ENCODE results near the gene GPBP1L1. TPM values are rescaled to one million over a fixed set of nuclear protein-coding genes. Genes with fewer than 3 reads are reported as not detected.

GPBP1L1 gene
- total and polyA plus RNA-seq, 2 of the 13 experiments (the other 11 are each of a cell fraction or from before 2014, with no cell fraction given) = 45.9 to 86.1 TPM

GRCh38 chr1:45584351-45585109 is 101.8 kb downstream of the GPBP1L1 start (continued):
- TF ChIP-seq ETS1 (CRISPR knock-in tag; IDR thresholded peaks at IDR 0.05) = peak; percentile 71; the same call in 1 of the 2 replicates
- TF ChIP-seq SP5 (CRISPR knock-in tag; IDR thresholded peaks at IDR 0.05; ENCODE audit: borderline replicate concordance, low read depth) = peak; percentile 55; the same call in 1 of the 2 replicates
- TF ChIP-seq, protein P1, sequence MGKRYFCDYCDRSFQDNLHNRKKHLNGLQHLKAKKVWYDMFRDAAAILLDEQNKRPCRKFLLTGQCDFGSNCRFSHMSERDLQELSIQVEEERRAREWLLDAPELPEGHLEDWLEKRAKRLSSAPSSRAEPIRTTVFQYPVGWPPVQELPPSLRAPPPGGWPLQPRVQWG (CRISPR knock-in tag; IDR thresholded peaks at IDR 0.05; ENCODE audit: borderline replicate concordance, low read depth) = no peak
- TF ChIP-seq ZNF580 (CRISPR knock-in tag; IDR thresholded peaks at IDR 0.05; ENCODE audit: borderline replicate concordance, low read depth) = no peak
- 0 out of 2 replicates have a peak, but pooled peaks have one; percentile 21 for TF ChIP-seq ZNF766 (CRISPR knock-in tag; IDR thresholded peaks at IDR 0.05; ENCODE audit: borderline replicate concordance)
- TF ChIP-seq SNRNP70 (IDR thresholded peaks at IDR 0.05; ENCODE audit: low read depth, low read length) = no peak
- no peak for TF ChIP-seq ZBTB42 (CRISPR knock-in tag; IDR thresholded peaks at IDR 0.05)
- TF ChIP-seq, protein P2, sequence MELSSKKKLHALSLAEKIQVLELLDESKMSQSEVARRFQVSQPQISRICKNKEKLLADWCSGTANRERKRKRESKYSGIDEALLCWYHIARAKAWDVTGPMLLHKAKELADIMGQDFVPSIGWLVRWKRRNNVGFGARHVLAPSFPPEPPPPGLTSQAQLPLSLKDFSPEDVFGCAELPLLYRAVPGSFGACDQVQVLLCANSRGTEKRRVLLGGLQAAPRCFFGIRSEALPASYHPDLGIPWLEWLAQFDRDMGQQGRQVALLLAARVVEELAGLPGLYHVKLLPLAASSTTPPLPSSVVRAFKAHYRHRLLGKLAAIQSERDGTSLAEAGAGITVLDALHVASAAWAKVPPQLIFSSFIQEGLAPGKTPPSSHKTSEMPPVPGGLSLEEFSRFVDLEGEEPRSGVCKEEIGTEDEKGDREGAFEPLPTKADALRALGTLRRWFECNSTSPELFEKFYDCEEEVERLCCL (CRISPR knock-in tag; IDR thresholded peaks at IDR 0.05; ENCODE audit: borderline replicate concordance) = no peak
- TF ChIP-seq MTF1 (CRISPR knock-in tag; IDR thresholded peaks at IDR 0.05) = 0 out of 2 replicates have a peak, but pooled peaks have one; percentile 17
- TF ChIP-seq ZNF773 (CRISPR knock-in tag; IDR thresholded peaks at IDR 0.05; ENCODE audit: borderline replicate concordance) = no peak
- TF ChIP-seq SOX6 (IDR thresholded peaks at IDR 0.05) = no peak
- peak; percentile 46; the same call in 1 of the 2 replicates for TF ChIP-seq SOX6 (CRISPR knock-in tag; IDR thresholded peaks at IDR 0.05)
- 0 out of 2 replicates have a peak, but pooled peaks have one; percentile 19 for TF ChIP-seq E2F2 (CRISPR knock-in tag; IDR thresholded peaks at IDR 0.05; ENCODE audit: borderline replicate concordance)
- TF ChIP-seq ZNF430 (CRISPR knock-in tag; IDR thresholded peaks at IDR 0.05) = peak; percentile 24; the same call in 1 of the 2 replicates
- TF ChIP-seq REL (CRISPR knock-in tag; conservative IDR thresholded peaks at IDR 0.05) = no peak
- TF ChIP-seq ZFP1 (CRISPR knock-in tag; IDR thresholded peaks at IDR 0.05) = no peak
- 0 out of 2 replicates have a peak, but pooled peaks have one; percentile 12 for TF ChIP-seq KDM5A (IDR thresholded peaks at IDR 0.05; ENCODE audit: borderline replicate concordance, low read length)
